DMS53 (cell line): Measurements from ENCODE around the gene ANKRD62.
"Not testable (repeated sequence)": the region's sequence is repeated elsewhere in the genome, so short reads cannot be mapped to it uniquely, and the experiment has no call there.

Source experiments
- DNase-seq: peaks from one replicate; lab custom pipeline; 2025; lab: John Stamatoyannopoulos, UW

Gene ANKRD62

GRCh38 chr18:12099160-12099559 is 5.5 kb downstream of the ANKRD62 start:
- no peak for DNase-seq

DNA sequence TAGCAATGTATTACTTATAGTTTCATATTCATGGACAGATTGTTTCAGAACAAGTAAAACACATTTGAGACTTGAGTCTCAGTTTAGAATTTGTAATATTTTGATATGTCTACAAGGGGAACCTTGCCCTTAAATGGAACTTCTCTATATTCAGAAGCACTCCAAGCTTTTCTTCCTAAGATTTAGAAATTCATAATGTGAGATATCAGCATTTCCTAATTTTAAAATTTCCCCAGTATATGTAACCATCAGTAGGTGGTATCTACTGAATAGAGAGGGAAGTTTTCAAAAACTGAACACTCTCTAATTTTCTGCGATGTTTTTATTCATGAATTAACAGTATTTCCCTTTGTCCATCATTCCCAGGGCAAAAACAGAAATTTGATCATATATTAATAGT is 7.6 kb downstream of the ANKRD62 start:
- no peak for DNase-seq

DNA sequence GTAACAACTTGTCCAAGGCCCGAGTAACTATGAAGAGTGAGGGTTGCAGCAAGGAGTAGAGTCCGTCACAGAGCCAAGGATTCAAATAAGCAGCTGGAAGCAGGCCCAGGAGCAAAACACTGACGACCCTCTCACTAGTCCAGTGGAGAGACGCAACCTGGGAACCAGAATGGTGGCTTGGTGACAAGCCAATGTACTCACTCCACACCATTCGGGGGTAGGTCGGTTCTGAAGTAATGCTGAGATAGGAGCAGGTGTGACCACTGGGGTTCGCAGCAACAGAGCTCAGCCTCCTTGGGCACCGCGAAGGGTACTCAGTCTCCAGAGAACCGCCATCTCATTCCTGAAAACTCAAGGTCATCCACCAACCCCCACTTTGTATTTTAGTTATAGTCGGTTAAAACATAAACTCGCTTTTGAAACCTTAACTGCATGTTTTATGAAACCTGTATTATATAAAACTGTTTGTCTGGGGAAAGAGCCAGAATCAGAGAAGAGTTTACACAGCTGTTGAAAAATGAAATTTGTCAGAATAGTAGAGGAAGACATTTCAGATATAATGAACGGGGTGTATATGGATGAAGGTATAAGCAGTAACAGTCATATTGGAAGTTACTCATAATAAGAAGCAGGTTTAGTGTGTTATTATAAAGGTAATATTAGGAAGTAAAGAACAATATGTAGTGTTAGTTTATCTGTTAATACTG is 8.6 kb downstream of the ANKRD62 start:
- no peak for DNase-seq

DNA sequence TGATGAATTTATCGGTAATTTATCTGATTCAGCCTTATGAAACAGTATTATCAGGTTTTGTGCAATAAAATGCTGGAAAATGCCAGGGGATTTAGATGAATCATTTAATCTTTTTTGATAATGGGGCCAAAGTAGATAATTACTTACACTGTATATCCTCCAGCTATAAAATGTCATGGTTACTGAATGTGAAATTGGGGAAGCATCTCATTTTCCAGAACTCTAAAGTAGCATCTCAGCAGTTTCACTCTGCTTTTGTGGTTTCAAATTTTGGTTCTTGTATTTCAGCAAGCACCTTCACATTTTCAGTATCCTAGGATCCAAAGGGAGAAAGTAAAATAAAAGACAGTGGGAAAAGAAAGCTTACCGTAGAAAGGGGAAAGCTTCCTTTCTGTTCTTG is 12.8 kb downstream of the ANKRD62 start:
- no peak for DNase-seq

- no peak for DNase-seq
These were observed 16.2 kb downstream of the ANKRD62 start for GRCh38 chr18:12109836-12110235.

DNA sequence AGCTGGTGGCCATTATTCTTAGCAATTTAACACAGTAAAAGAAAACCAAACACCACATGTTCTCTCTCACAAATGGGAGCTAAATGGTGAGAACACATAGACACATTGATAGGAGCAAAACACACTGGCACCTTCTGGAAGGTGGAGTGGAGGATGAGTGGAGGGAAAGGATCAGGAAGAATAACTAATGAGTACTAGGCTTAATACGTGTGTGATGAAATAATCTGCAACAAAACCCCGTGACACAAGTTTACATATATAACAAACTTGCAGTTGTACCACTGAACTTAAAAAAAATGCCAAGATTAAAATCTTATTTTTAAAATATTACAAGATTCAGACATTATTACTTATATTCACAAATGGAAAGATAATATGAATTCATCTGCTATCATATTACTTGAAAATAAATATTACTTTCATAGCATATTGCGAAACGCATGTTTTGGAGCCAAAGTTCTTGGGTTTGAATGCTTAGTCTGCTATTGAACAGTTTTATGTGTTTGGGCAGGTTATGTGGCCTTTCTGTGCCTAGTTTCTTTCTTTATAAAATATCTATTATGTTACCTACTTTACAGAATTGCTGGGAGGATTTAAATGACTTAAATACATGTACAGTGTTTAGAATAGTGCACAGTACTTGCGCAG is 20.5 kb downstream of the ANKRD62 start:
- DNase-seq: no peak

- DNase-seq: no peak
These were observed 25.7 kb downstream of the ANKRD62 start for GRCh38 chr18:12119358-12119757.

- peak; percentile 76 for DNase-seq
These were observed 27.8 kb downstream of the ANKRD62 start for GRCh38 chr18:12121175-12122042.

GRCh38 chr18:12122043-12122389 is 28.4 kb downstream of the ANKRD62 start:
- not testable (repeated sequence) for DNase-seq

- DNase-seq: not testable (repeated sequence)
These were observed 34.0 kb downstream of the ANKRD62 start for GRCh38 chr18:12127647-12128046.

GRCh38 chr18:12138831-12139230 is 45.2 kb downstream of the ANKRD62 start:
- not testable (repeated sequence) for DNase-seq

DNA sequence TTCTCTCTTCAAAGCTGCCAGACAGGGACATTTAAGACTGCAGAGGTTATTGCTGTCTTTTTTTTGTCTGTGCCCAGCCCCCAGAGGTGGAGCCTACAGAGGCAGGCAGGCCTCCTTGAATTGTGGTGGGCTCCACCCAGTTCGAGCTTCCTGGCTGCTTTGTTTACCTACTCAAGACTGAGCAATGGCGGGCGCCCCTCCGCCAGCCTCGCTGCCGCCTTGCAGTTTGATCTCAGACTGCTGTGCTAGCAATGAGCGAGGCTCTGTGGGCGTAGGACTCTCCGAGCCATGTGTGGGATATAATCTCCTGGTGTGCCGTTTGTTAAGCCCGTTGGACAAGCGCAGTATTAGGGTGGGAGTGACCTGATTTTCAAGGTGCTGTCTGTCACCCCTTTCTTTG is 47.2 kb downstream of the ANKRD62 start:
- DNase-seq: not testable (repeated sequence)

DNA sequence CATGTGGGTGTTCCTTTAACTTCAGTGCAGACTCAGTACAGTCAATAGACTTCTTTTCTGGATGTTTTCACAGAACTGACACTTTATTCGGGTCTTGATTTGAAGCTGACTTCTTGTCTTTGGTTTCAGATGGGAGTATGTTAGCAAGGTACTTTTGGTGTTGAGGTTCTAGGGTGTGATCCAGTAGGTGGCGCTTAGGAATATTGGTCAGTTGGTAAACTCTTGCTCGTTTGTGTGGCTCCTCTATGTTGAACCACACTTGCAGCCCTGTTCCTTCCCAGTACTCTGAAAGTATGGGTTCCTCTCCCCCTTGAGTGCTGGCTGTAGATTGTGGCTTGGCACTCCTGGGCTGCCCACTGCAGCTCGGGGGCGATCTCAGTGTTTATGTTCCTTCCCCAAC is 48.1 kb downstream of the ANKRD62 start:
- DNase-seq: not testable (repeated sequence)

DNA sequence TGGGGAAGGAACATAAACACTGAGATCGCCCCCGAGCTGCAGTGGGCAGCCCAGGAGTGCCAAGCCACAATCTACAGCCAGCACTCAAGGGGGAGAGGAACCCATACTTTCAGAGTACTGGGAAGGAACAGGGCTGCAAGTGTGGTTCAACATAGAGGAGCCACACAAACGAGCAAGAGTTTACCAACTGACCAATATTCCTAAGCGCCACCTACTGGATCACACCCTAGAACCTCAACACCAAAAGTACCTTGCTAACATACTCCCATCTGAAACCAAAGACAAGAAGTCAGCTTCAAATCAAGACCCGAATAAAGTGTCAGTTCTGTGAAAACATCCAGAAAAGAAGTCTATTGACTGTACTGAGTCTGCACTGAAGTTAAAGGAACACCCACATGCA is 55.8 kb downstream of the ANKRD62 start:
- not testable (repeated sequence) for DNase-seq

- DNase-seq: no peak
These were observed 60.7 kb downstream of the ANKRD62 start for GRCh38 chr18:12154361-12154760.

- DNase-seq: no peak
These were observed 62.4 kb downstream of the ANKRD62 start for GRCh38 chr18:12155996-12156395.

GRCh38 chr18:12159446-12159845 is 65.8 kb downstream of the ANKRD62 start:
- no peak for DNase-seq

GRCh38 chr18:12162786-12163185 is 69.1 kb downstream of the ANKRD62 start:
- no peak for DNase-seq

DNA sequence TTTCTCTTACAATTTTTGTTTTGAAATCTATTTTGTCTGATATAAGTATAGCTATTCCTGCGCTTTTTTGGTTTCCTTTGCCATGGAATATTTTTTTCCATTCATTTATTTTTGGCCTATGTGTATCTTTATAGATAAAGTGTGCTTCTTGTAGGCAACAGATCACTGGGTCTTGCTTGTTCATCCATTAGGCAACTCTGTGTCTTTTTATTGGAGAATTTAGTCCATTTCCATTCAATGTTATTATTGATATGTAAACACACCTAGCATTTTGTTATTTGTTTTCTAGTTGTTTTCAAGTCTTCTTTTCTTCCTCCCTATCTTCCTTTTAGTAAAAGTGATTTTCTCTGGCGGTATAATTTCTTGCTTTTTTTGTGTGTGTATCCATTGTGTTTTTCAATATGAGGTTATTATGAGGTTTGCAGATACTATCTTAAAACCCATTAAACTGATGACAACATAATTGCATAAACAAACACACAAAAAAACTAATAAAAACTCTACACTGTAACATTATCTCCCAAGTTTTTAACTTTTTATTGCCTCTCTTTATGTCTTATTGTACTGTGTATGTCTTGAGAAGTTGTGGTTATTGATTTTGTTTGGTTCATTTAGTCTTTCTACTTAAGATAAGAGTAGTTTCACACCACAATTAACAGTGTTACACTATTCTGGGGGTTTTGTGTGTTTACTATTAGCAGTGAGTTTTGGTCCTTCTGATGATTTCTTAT is 71.6 kb downstream of the ANKRD62 start:
- no peak for DNase-seq
